Measurements from ENCODE around the gene SYNDIG1.

The SYNDIG1 gene

GRCh38 chr20:24469894-24470745, 691 bp downstream of the SYNDIG1 start:
- no peak for DNase-seq (ENCODE audit: low read depth)
- no peak overlapping the region for H3K4me3 ChIP-seq (ENCODE audit: low read depth, low read length)

GRCh38 chr20:24470746-24471582, 1.5 kb downstream of the SYNDIG1 start:
- no peak for DNase-seq (ENCODE audit: low read depth)
- TF ChIP-seq CTCF (IDR thresholded peaks at IDR 0.05; ENCODE audit: low read depth, low read length, missing control alignments) = no peak
- H3K4me3 ChIP-seq (ENCODE audit: low read depth, low read length) = no peak overlapping the region

More at GRCh38 chr20:24469894-24470745, 691 bp downstream of the SYNDIG1 start:
- TF ChIP-seq CTCF (IDR thresholded peaks at IDR 0.05; ENCODE audit: low read depth, low read length, missing control alignments) = no peak

GRCh38 chr20:24472426-24472825, 3.0 kb downstream of the SYNDIG1 start:
- DNase-seq (ENCODE audit: low read depth) = no peak
- TF ChIP-seq CTCF (IDR thresholded peaks at IDR 0.05; ENCODE audit: low read depth, low read length, missing control alignments) = no peak
- no peak overlapping the region for H3K4me3 ChIP-seq (ENCODE audit: low read depth, low read length)

- no peak for TF ChIP-seq CTCF (IDR thresholded peaks at IDR 0.05; ENCODE audit: low read depth, low read length, missing control alignments)
- H3K4me3 ChIP-seq (ENCODE audit: low read depth, low read length) = no peak overlapping the region
- no peak for DNase-seq (ENCODE audit: low read depth)
These were observed 4.2 kb downstream of the SYNDIG1 start for GRCh38 chr20:24473435-24474223.

DNA sequence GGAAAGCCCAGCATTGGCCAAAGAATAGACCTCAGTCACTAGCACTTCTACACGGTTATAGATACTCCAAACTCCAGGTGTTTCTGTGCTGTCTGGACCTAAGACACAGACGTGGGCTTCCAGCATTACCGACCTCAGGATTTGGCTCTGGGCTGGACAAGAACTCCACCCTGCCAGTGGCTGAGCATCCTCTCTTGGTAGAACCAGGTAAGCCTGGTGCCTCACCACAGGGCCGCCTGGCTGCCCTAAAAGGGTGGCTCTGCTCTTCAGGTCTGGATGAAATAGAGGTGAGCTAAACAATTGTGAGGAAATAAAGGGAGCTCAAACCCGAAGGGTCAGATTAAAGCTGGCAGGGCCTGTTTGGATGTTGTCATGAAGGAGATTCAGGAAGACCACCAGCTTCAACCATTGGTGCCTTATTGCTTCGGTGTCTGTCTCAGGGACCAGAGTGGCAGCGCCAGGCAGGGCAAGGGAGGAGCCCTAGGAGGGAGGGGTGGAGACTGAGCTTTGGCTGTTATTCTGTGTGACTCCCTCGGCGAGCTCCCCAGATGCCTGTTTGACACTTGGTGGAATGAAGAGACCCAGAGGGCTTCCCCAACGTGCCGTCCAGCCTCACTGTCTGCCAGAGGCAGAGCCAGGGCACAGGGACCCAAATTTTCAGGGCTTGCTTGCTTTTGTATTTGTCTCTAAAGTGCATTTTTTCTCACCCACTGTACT, 8.6 kb downstream of the SYNDIG1 start:
- no peak overlapping the region for H3K4me3 ChIP-seq (ENCODE audit: low read depth, low read length)
- DNase-seq (ENCODE audit: low read depth) = no peak
- no peak for TF ChIP-seq CTCF (IDR thresholded peaks at IDR 0.05; ENCODE audit: low read depth, low read length, missing control alignments)

GRCh38 chr20:24478584-24478983, 9.2 kb downstream of the SYNDIG1 start:
- DNase-seq (ENCODE audit: low read depth) = no peak
- no peak overlapping the region for H3K4me3 ChIP-seq (ENCODE audit: low read depth, low read length)
- no peak for TF ChIP-seq CTCF (IDR thresholded peaks at IDR 0.05; ENCODE audit: low read depth, low read length, missing control alignments)
